Natural killer cell (primary cell): Measurements from ENCODE around the gene LAIR2. TPM values are rescaled to one million over a fixed set of nuclear protein-coding genes. Genes with fewer than 3 reads are reported as not detected.

ENCODE experiments used
- ATAC-seq, 3 donors: fragments of 150-1000 bp in 2 of 3; fragments of 200-7000 bp in 1 of 3; cut with Tn5 transposase; 1 replicate in 1 of 3; 2 replicates in 2 of 3; pipeline ENCODE4 v1.10.0; 2021; ENCODE audit warnings: mild to moderate bottlenecking in 2 of 3, moderate library complexity in 2 of 3
- DNase-seq, 2 donors: peaks; one replicate each; pipeline versions ENCODE4 v3.0.0 to v3.0.0-alpha.2; 2013 to 2021; ENCODE audit warnings: mixed read lengths in 1 of 2
- H3K27ac ChIP-seq: one replicate; pipeline ENCODE4 v1.5.1; 2013; ENCODE audit warnings: mild to moderate bottlenecking, low read length
- H3K27me3 ChIP-seq: one replicate; pipeline ENCODE4 v1.6.1; 2013; ENCODE audit warnings: low read length; ENCODE audit not compliant: control insufficient read depth, insufficient read depth
- H3K36me3 ChIP-seq: one replicate; pipeline ENCODE4 v1.6.1; 2013; ENCODE audit warnings: low read length; ENCODE audit not compliant: control insufficient read depth, insufficient read depth
- H3K4me1 ChIP-seq: one replicate; pipeline ENCODE4 v1.6.1; 2013; ENCODE audit warnings: low read length; ENCODE audit not compliant: control insufficient read depth, insufficient read depth
- H3K4me3 ChIP-seq: one replicate; pipeline ENCODE4 v1.5.1; 2013; ENCODE audit warnings: low read length
- H3K9me3 ChIP-seq: one replicate; pipeline ENCODE4 v1.6.1; 2013; ENCODE audit warnings: low read length; ENCODE audit not compliant: control insufficient read depth, insufficient read depth
- H3K27ac Mint-ChIP-seq, 2 donors: one replicate each; pipeline ENCODE4 v1.8.0; 2022; ENCODE audit warnings: mild to moderate bottlenecking in 2 of 2, mixed read lengths in 2 of 2, moderate library complexity in 1 of 2
- H3K27me3 Mint-ChIP-seq, 2 donors: one replicate each; pipeline ENCODE4 v1.8.0; 2022; ENCODE audit warnings: low read depth in 2 of 2, mixed read lengths in 2 of 2
- H3K36me3 Mint-ChIP-seq: one replicate; pipeline ENCODE4 v1.8.0; 2022; ENCODE audit warnings: mixed read lengths
- H3K4me1 Mint-ChIP-seq, 2 donors: one replicate each; pipeline ENCODE4 v1.8.0; 2022; ENCODE audit warnings: mixed read lengths in 2 of 2
- H3K4me3 Mint-ChIP-seq: one replicate; pipeline ENCODE4 v1.8.0; 2022; ENCODE audit warnings: mild to moderate bottlenecking, moderate library complexity, mixed read lengths
- H3K9me3 Mint-ChIP-seq, 2 donors: one replicate each; pipeline ENCODE4 v1.8.0; 2022; ENCODE audit warnings: mixed read lengths in 2 of 2
- CTCF ChIP-seq: fragments of 200-600 bp; IDR thresholded peaks from one replicate; pipeline ENCODE4 v1.8.0; 2022; ENCODE audit warnings: antibody characterized with exemption
- whole genome bisulfite sequencing: methylation state at CpG from one replicate; pipeline ENCODE4 v1.1.7; 2013; ENCODE audit warnings: missing lambda C conversion rate; ENCODE audit not compliant: insufficient coverage; 5-methylcytosine and 5-hydroxymethylcytosine counted together
- intact Hi-C: fragments of 100-400 bp; cut with micrococcal nuclease; formaldehyde crosslinking; loops from one replicate; pipeline ENCODE4 v1.14.2; 2022
- total RNA-seq, 4 donors: library from RNA; stranded (reverse); fragments of 120-200 nt in 1 of 4; gene quantifications; one replicate each; pipeline versions ENCODE4 v1.2.3 to v1.2.4, GENCODE V29; 2013 to 2022

LAIR2 gene
- total RNA-seq, 3 donors from 2014 or later (not counting 1 experiment from before 2014, with no cell fraction given), result 44.1 to 67.7 (median 53.3) TPM

DNA sequence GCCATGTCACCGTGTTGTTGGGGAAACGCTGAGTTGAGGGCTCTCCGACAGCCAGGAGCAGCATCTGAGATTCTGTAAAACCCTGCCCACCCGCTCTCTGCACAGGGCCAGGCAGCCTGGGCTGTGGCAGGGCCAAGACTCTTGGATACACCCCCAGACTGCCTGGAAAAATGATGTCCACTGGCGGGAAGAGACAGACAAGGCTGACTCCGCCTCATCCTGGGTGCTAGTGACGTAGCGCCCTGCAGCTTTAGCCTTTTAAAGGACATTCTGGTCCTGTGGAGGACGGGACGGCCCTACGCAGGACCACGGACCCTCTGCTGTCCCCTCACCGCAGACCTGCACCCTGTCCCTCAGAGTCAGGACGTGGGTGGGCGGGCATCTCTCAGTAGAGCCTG, 50.3 kb downstream of the LAIR2 start:
- Histone ChIP-seq H3K36me3 (no peaks in the 10 kb centered on the region), H3K4me3 (no peak overlapping the region), H3K9me3 (no peaks in the 10 kb centered on the region), H3K4me1 (peaks cover 24% of the 10 kb centered on the region), H3K27ac (no peak overlapping the region), H3K27me3 (peaks cover 15% of the 10 kb centered on the region)
- Mint-ChIP-seq H3K27ac (peak overlapping the region in 1 of 2 donors; percentile 10), H3K4me3 (no peak overlapping the region), H3K27me3 (peaks cover 24 to 29% of the 10 kb centered on the region in 2 donors), H3K36me3 (no peaks in the 10 kb centered on the region), H3K4me1 (peaks cover 18 to 22% of the 10 kb centered on the region in 2 donors), H3K9me3 (no peaks in the 10 kb centered on the region)
- DNase-seq, result peak in 1 of 2 donors; percentile 12
- intact Hi-C loops, result loop anchor here (5.0 kb wide), 2 partner anchors 36 to 71 kb away; no protein-coding TSS in a partner anchor
- ATAC-seq, result no peak
- TF ChIP-seq CTCF, result no peak
- WGBS, result 93% methylated on average over 15 of the region's 15 CpGs

DNA sequence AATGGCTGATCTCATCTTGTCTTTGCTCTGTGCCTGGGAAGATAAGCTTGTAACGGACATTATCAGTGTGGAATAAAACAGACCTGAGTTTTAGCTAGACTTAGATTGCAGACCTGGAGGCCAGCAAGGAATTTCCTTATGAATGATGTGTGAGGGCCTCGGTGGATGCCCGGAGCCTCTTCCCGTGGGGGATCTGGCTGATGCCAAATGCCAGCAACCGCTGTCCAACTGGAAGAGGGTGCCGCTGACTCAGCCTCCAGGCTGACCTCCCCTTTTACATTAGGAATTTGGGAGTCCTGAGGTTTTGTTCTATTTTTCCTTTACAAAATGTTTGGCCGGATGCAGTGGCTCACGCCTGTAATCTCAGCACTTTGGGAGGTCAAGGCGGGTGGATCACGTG, 51.4 kb downstream of the LAIR2 start:
- ATAC-seq (no peak), DNase-seq (no peak)
- Histone ChIP-seq H3K36me3 (no peaks in the 10 kb centered on the region), H3K27me3 (peaks cover 12% of the 10 kb centered on the region), H3K27ac (no peak overlapping the region), H3K9me3 (no peaks in the 10 kb centered on the region), H3K4me3 (no peak overlapping the region), H3K4me1 (peaks cover 24% of the 10 kb centered on the region)
- Mint-ChIP-seq H3K36me3 (no peaks in the 10 kb centered on the region), H3K27me3 (peaks cover 34 to 40% of the 10 kb centered on the region in 2 donors), H3K4me1 (peaks cover 18 to 22% of the 10 kb centered on the region in 2 donors), H3K4me3 (no peak overlapping the region), H3K9me3 (no peaks in the 10 kb centered on the region), H3K27ac (no peak overlapping the region)
- intact Hi-C loops, result loop anchor here (5.0 kb wide), 2 partner anchors 37 to 72 kb away; no protein-coding TSS in a partner anchor
- no peak for TF ChIP-seq CTCF
- WGBS, result 94% methylated on average over 10 of the region's 10 CpGs

DNA sequence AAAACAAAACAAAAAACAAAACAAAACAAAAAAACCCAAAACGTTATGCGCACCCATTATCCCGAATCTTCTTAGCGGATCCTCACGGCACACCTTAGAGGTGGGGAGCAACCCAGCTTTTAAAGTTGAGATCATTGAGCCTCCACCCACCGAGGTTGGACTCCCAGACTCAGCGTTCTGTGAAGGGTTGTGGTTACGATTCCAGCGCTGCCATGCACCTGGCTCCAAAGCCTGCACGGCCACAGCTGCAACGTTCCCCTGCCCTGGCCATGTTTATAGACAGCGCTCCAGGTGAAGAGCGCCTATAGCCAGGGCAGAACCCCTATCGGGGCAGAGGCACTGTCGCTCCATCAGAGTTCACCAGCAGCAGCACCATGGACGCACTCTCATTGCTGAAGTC, 52.3 kb downstream of the LAIR2 start:
- no peak overlapping the region for H3K4me3 ChIP-seq
- no peak overlapping the region for H3K27ac ChIP-seq
- H3K27me3 Mint-ChIP-seq, result peaks cover 37 to 45% of the 10 kb centered on the region in 2 donors
- H3K27ac Mint-ChIP-seq, result no peak overlapping the region
- DNase-seq (peak in 1 of 2 donors; percentile 12), ATAC-seq (no peak)
- TF ChIP-seq CTCF, result no peak
- peaks cover 18 to 22% of the 10 kb centered on the region in 2 donors for H3K4me1 Mint-ChIP-seq
- H3K36me3 Mint-ChIP-seq, result no peaks in the 10 kb centered on the region
- WGBS, result 79% methylated on average over 16 of the region's 16 CpGs
- H3K4me1 ChIP-seq, result peaks cover 20% of the 10 kb centered on the region
- H3K27me3 ChIP-seq, result peaks cover 10% of the 10 kb centered on the region
- H3K9me3 Mint-ChIP-seq, result no peaks in the 10 kb centered on the region
- no peaks in the 10 kb centered on the region for H3K36me3 ChIP-seq
- no peaks in the 10 kb centered on the region for H3K9me3 ChIP-seq
- intact Hi-C loops, result loop anchor here (5.0 kb wide), 2 partner anchors 38 to 73 kb away; no protein-coding TSS in a partner anchor
- H3K4me3 Mint-ChIP-seq, result no peak overlapping the region

DNA sequence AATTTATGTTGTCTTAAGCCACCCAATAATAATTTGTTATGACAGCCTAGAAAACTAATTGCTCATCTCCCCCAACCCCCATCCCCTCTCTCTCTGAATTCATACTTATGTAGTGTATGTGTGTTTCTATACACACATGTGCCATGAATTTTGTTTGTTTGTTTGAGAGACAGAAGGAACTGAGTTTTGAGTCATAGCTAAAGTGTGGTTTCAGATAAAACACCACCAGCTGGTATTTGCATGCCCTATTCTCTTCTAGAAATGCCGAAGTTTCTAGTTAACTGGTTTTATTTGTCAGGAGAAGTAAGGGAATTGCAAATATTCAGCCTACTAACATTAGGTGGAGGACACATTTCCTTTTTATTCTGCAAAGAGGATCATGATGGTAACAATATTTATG, 53.6 kb downstream of the LAIR2 start:
- H3K4me3 ChIP-seq, result no peak overlapping the region
- no CpG with 5 or more reads among the region's 1 CpG for WGBS
- no peak overlapping the region for H3K27ac Mint-ChIP-seq
- no peak for TF ChIP-seq CTCF
- no peaks in the 10 kb centered on the region for H3K36me3 Mint-ChIP-seq
- no peaks in the 10 kb centered on the region for H3K9me3 Mint-ChIP-seq
- no peak overlapping the region for H3K4me3 Mint-ChIP-seq
- H3K27me3 ChIP-seq, result peaks cover 11% of the 10 kb centered on the region
- no peaks in the 10 kb centered on the region for H3K36me3 ChIP-seq
- ATAC-seq (no peak), DNase-seq (no peak)
- intact Hi-C loops, result no loop called here
- H3K4me1 Mint-ChIP-seq, result peaks cover 11 to 15% of the 10 kb centered on the region in 2 donors
- no peaks in the 10 kb centered on the region for H3K9me3 ChIP-seq
- no peak overlapping the region for H3K27ac ChIP-seq
- peaks cover 42 to 50% of the 10 kb centered on the region in 2 donors for H3K27me3 Mint-ChIP-seq
- peaks cover 9% of the 10 kb centered on the region for H3K4me1 ChIP-seq
